DND-41 (cell line): ENCODE results near the gene APLF.
A peak's percentile ranks its signal among the peaks of the same experiment; 100 is the strongest.

Source experiments
- ATAC-seq: fragments of 200-7000 bp; cut with Tn5 transposase; 3 replicates; pipeline ENCODE4 v1.9.1; 2021; ENCODE audit warnings: low read depth; ENCODE audit not compliant: insufficient read depth
- DNase-seq: peaks from one replicate; pipeline ENCODE4 v3.0.0-alpha.2; 2020
- H2AFZ ChIP-seq: 2 replicates; pipeline ENCODE4 v1.6.0; 2012; ENCODE audit warnings: low read depth, low read length
- H3K27ac ChIP-seq: 2 replicates; pipeline ENCODE4 v1.5.1; 2012; ENCODE audit warnings: low read length, inconsistent platforms
- H3K27me3 ChIP-seq: fragments of 200-600 bp; sonication (generic); 2 replicates; pipeline ENCODE4 v1.6.0; 2012; ENCODE audit warnings: low read length, mild to moderate bottlenecking, inconsistent platforms; ENCODE audit not compliant: insufficient read depth, poor library complexity
- H3K36me3 ChIP-seq: 2 replicates; pipeline ENCODE4 v1.5.1; 2012; ENCODE audit warnings: low read length, inconsistent platforms; ENCODE audit not compliant: insufficient read depth
- H3K4me1 ChIP-seq: 2 replicates; pipeline ENCODE4 v1.5.1; 2012; ENCODE audit warnings: mild to moderate bottlenecking, low read length; ENCODE audit not compliant: insufficient read depth
- H3K4me2 ChIP-seq: 2 replicates; pipeline ENCODE4 v1.6.0; 2012; ENCODE audit warnings: mild to moderate bottlenecking, moderate library complexity, low read length, inconsistent platforms; ENCODE audit not compliant: insufficient read depth
- H3K4me3 ChIP-seq, 2 experiments: fragments of 200-600 bp in 1 of 2; shearing (Covaris generic) in 1 of 2; 2 replicates each; pipeline ENCODE4 v1.5.1; 2012 to 2016; ENCODE audit warnings: inconsistent platforms in 2 of 2, low read length in 2 of 2, mild to moderate bottlenecking in 2 of 2, low read depth in 1 of 2, moderate library complexity in 1 of 2
- H3K79me2 ChIP-seq: 2 replicates; pipeline ENCODE4 v1.6.0; 2012; ENCODE audit warnings: low read length, inconsistent platforms; ENCODE audit not compliant: insufficient read depth
- H3K9ac ChIP-seq: 2 replicates; pipeline ENCODE4 v1.6.0; 2012; ENCODE audit warnings: low read depth, mild to moderate bottlenecking, inconsistent platforms, low read length, moderate library complexity
- H3K9me3 ChIP-seq: 2 replicates; pipeline ENCODE4 v1.5.1; 2012; ENCODE audit warnings: low read length, moderate library complexity, mild to moderate bottlenecking, inconsistent platforms; ENCODE audit not compliant: insufficient read depth, severe bottlenecking
- H4K20me1 ChIP-seq: 2 replicates; pipeline ENCODE4 v1.6.0; 2012; ENCODE audit warnings: low read length; ENCODE audit not compliant: insufficient read depth
- EZH2 ChIP-seq: IDR thresholded peaks from 3 replicates; pipeline ENCODE4 v1.6.1; 2012; ENCODE audit warnings: borderline replicate concordance, low read depth, mild to moderate bottlenecking, moderate library complexity, low read length, inconsistent platforms; ENCODE audit not compliant: severe bottlenecking
- TF ChIP-seq, protein P1 (sequence below): IDR thresholded peaks from 2 replicates; pipeline ENCODE4 v1.5.1; 2012; ENCODE audit warnings: borderline replicate concordance, low read length, moderate library complexity, mild to moderate bottlenecking; ENCODE audit not compliant: poor library complexity, severe bottlenecking; ENCODE audit errors: extremely low read depth

The APLF gene

DNA sequence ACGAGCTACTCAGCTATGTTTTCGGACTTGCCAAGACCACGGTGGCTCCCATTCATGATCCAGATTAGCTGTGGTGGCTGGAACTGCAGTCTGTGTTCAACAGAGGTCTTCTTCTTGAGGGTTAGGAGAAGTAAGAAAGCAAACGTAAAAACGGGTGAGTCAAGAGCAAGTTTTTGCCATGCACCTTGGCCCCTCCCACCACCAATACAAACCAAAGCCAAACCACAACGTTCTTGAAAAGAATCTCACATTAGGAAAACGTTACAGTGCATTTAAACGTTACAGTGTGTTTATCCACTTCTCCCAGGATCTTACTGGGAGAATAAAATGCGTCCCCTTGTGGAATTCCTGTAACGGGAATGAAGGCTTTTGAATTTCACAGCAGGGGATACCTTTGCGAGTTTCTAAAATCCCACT, 1.0 kb upstream of the APLF start:
- ATAC-seq (no peak), DNase-seq (peak; percentile 59)
- peak overlapping the region; percentile 83 for H2AFZ ChIP-seq
- no peaks in the 10 kb centered on the region for H3K27me3 ChIP-seq
- peak overlapping the region; percentile 70 for H3K27ac ChIP-seq
- H3K4me3 ChIP-seq: peak overlapping the region; percentile 49 to 62
- H4K20me1 ChIP-seq: no peaks in the 10 kb centered on the region
- peaks cover 53% of the 10 kb centered on the region for H3K4me1 ChIP-seq
- peak overlapping the region; percentile 58 for H3K9ac ChIP-seq
- peak overlapping the region; percentile 69 for H3K4me2 ChIP-seq
- H3K79me2 ChIP-seq: peaks cover 39% of the 10 kb centered on the region
- no peaks in the 10 kb centered on the region for H3K9me3 ChIP-seq
- H3K36me3 ChIP-seq: no peaks in the 10 kb centered on the region; the same call in 1 of the 2 replicates
- TF ChIP-seq, protein P1, sequence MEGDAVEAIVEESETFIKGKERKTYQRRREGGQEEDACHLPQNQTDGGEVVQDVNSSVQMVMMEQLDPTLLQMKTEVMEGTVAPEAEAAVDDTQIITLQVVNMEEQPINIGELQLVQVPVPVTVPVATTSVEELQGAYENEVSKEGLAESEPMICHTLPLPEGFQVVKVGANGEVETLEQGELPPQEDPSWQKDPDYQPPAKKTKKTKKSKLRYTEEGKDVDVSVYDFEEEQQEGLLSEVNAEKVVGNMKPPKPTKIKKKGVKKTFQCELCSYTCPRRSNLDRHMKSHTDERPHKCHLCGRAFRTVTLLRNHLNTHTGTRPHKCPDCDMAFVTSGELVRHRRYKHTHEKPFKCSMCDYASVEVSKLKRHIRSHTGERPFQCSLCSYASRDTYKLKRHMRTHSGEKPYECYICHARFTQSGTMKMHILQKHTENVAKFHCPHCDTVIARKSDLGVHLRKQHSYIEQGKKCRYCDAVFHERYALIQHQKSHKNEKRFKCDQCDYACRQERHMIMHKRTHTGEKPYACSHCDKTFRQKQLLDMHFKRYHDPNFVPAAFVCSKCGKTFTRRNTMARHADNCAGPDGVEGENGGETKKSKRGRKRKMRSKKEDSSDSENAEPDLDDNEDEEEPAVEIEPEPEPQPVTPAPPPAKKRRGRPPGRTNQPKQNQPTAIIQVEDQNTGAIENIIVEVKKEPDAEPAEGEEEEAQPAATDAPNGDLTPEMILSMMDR: no peak
- no peak for TF ChIP-seq EZH2

DNA sequence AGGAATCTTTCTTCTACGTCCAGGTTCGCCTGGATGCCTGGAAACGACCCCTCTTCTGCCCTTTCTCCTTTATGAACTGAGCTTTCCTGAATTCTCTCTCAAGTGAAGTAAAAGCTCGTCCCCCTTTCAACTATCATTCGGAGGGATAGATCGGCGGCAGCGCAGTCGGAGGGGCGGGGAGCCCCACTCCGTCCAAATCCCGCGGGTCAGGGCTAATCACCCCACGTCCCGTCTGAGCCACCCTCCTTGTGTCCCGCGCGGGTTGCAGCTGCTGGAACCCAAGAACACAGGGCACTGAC, 658 bp upstream of the APLF start:
- Histone ChIP-seq H3K27ac (peak overlapping the region; percentile 70), H3K4me3 (peak overlapping the region; percentile 49 to 62), H4K20me1 (no peaks in the 10 kb centered on the region), H2AFZ (peak overlapping the region; percentile 83), H3K9me3 (no peaks in the 10 kb centered on the region), H3K4me2 (peak overlapping the region; percentile 69), H3K4me1 (peaks cover 53% of the 10 kb centered on the region), H3K79me2 (peaks cover 39% of the 10 kb centered on the region), H3K27me3 (no peaks in the 10 kb centered on the region), H3K36me3 (no peaks in the 10 kb centered on the region; the same call in 1 of the 2 replicates), H3K9ac (peak overlapping the region; percentile 58)
- no peak for TF ChIP-seq EZH2
- TF ChIP-seq, protein P1: no peak
- DNase-seq (no peak), ATAC-seq (no peak)

DNA sequence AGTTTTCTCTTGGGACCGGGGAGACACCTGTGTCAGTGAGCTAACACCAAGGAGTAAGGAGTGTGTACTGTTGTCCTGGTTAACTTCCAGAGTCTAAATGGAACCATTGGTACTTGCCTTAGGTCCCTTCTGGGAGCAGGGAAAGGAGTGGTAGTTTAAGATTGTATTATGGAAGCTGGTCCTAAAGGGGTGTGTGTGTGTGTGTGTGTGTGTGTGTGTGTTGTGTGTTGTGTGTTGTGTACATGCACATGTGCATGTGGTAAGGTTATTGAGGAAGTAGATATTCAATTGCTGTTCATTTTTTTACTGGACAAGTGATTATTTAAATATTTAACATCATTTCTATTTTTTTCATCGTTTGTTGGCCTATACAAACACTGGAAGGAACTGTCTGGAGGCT, 1.4 kb downstream of the APLF start:
- Histone ChIP-seq H3K79me2 (peaks cover 40% of the 10 kb centered on the region), H3K9me3 (no peaks in the 10 kb centered on the region), H2AFZ (0 out of 2 replicates have a peak overlapping the region, but pooled peaks have one; percentile 37), H3K4me2 (peak overlapping the region; percentile 77), H3K4me3 (peak overlapping the region; percentile 62 to 76; a peak in 3 of 4 replicates), H4K20me1 (no peaks in the 10 kb centered on the region), H3K36me3 (no peaks in the 10 kb centered on the region; the same call in 1 of the 2 replicates), H3K9ac (peak overlapping the region; percentile 87), H3K27me3 (no peaks in the 10 kb centered on the region), H3K4me1 (peaks cover 44% of the 10 kb centered on the region), H3K27ac (no peak overlapping the region)
- DNase-seq (no peak), ATAC-seq (no peak)
- no peak for TF ChIP-seq EZH2

DNA sequence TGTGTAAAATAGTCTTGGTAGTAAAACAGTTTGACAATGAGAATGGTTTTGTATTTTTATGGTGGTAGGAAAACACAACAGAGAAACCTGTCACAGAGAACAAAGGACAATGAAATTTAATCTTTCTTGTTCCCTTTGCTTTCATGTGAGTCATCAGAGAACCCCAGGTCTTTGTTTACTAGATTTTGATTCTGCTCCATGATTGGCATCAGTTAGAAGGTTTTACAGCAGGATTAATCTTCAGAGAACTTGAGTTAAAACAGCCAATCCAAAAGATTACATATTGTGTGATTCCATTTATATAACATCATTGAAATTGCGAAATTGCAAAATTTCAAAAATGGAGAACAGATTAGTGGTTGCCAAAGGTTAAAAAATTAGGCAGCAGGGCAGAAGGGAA, 2.5 kb downstream of the APLF start:
- H3K4me2 ChIP-seq: peak overlapping the region; percentile 77; the same call in 1 of the 2 replicates
- no peak overlapping the region for H3K9ac ChIP-seq
- no peaks in the 10 kb centered on the region for H3K9me3 ChIP-seq
- H3K27ac ChIP-seq: no peak overlapping the region
- H3K4me1 ChIP-seq: peaks cover 34% of the 10 kb centered on the region
- H3K36me3 ChIP-seq: no peaks in the 10 kb centered on the region; the same call in 1 of the 2 replicates
- no peak for ATAC-seq
- H3K4me3 ChIP-seq: no peak overlapping the region
- H3K79me2 ChIP-seq: peaks cover 45% of the 10 kb centered on the region
- TF ChIP-seq, protein P1: no peak
- no peak for TF ChIP-seq EZH2
- no peak overlapping the region for H2AFZ ChIP-seq
- H3K27me3 ChIP-seq: no peaks in the 10 kb centered on the region
- DNase-seq: no peak
- no peaks in the 10 kb centered on the region for H4K20me1 ChIP-seq
